Neural cell (in vitro differentiated cells): Measurements from ENCODE around the gene TENT4A. TPM values are rescaled to one million over a fixed set of nuclear protein-coding genes. Genes with fewer than 3 reads are reported as not detected.

Experiments used
- H2AFZ ChIP-seq: fragments of 200-600, 300-800 bp; sonication (generic), shearing (Covaris generic); 2 replicates; pipeline ENCODE4 v1.6.0; 2014; ENCODE audit warnings: low read depth, mild to moderate bottlenecking, antibody characterized with exemption, low read length, moderate library complexity
- H3F3A ChIP-seq: fragments of 200-600 bp; shearing (Covaris generic); 2 replicates; pipeline ENCODE4 v1.6.1; 2016; ENCODE audit warnings: mild to moderate bottlenecking, moderate library complexity, mixed read lengths, antibody characterized with exemption, low read length; ENCODE audit not compliant: insufficient read depth, poor library complexity, severe bottlenecking
- H3K27ac ChIP-seq: fragments of 200-600, 300-800 bp; sonication (generic), shearing (Covaris generic); 2 replicates; pipeline ENCODE4 v1.5.1; 2014; ENCODE audit warnings: mild to moderate bottlenecking, low read length, moderate library complexity
- H3K27me3 ChIP-seq: fragments of 300-800, 200-600 bp; sonication (generic), shearing (Covaris generic); 2 replicates; pipeline ENCODE4 v1.6.0; 2014; ENCODE audit warnings: mild to moderate bottlenecking, low read depth, low read length, moderate library complexity; ENCODE audit not compliant: insufficient read depth
- H3K36me3 ChIP-seq: fragments of 300-800, 200-600 bp; sonication (generic), shearing (Covaris generic); 2 replicates; pipeline ENCODE4 v1.5.1; 2014; ENCODE audit warnings: mild to moderate bottlenecking, antibody characterized with exemption, low read length, moderate library complexity; ENCODE audit not compliant: insufficient read depth
- H3K4me2 ChIP-seq: fragments of 300-800, 200-600 bp; sonication (generic), shearing (Covaris generic); 2 replicates; pipeline ENCODE4 v1.6.0; 2014; ENCODE audit warnings: mild to moderate bottlenecking, low read length
- H3K4me3 ChIP-seq: fragments of 300-800, 200-600 bp; sonication (generic), shearing (Covaris generic); 2 replicates; pipeline ENCODE4 v1.5.1; 2014; ENCODE audit warnings: mild to moderate bottlenecking, low read length, moderate library complexity
- H3K79me2 ChIP-seq: fragments of 200-600 bp; shearing (Covaris generic); replicated peaks from 2 replicates; pipeline ENCODE4 v1.6.0; 2014; ENCODE audit warnings: mild to moderate bottlenecking, low read length, moderate library complexity; ENCODE audit not compliant: insufficient read depth
- H3K9ac ChIP-seq: fragments of 300-800, 200-600 bp; sonication (generic), shearing (Covaris generic); 2 replicates; pipeline ENCODE4 v1.6.1; 2016; ENCODE audit warnings: mild to moderate bottlenecking, low read length, mixed read lengths
- H3K9me2 ChIP-seq: fragments of 200-600 bp; shearing (Covaris generic); 2 replicates; pipeline ENCODE4 v1.6.1; 2016; ENCODE audit warnings: mild to moderate bottlenecking, low read length, mixed read lengths; ENCODE audit not compliant: insufficient read depth
- H3K9me3 ChIP-seq: fragments of 200-600, 300-800 bp; sonication (generic), shearing (Covaris generic); 2 replicates; pipeline ENCODE4 v1.6.1; 2016; ENCODE audit warnings: mild to moderate bottlenecking, mixed run types, low read length, moderate library complexity, mixed read lengths
- H4K20me1 ChIP-seq: fragments of 200-600 bp; shearing (Covaris generic); 2 replicates; pipeline ENCODE4 v1.6.1; 2016; ENCODE audit warnings: mild to moderate bottlenecking, mixed run types; ENCODE audit not compliant: insufficient read depth
- EP300 ChIP-seq: fragments of 450-650 bp; conservative IDR thresholded peaks from 2 replicates; pipeline ENCODE4 v1.6.1; 2014; ENCODE audit warnings: antibody characterized with exemption, mild to moderate bottlenecking, moderate library complexity; ENCODE audit not compliant: poor library complexity, severe bottlenecking
- EZH2 ChIP-seq: fragments of 200-600, 300-800 bp; shearing (Covaris generic), sonication (generic); IDR thresholded peaks from 2 replicates; pipeline ENCODE4 v1.6.1; 2014; ENCODE audit warnings: antibody characterized with exemption, low read length, borderline replicate concordance, mild to moderate bottlenecking; ENCODE audit not compliant: insufficient read depth, poor library complexity, severe bottlenecking
- MXI1 ChIP-seq: fragments of 450-650 bp; conservative IDR thresholded peaks from 2 replicates; pipeline ENCODE4 v1.6.1; 2014; ENCODE audit warnings: antibody characterized with exemption, mild to moderate bottlenecking; ENCODE audit not compliant: poor library complexity, severe bottlenecking
- POLR2AphosphoS5 ChIP-seq: IDR thresholded peaks from 2 replicates; pipeline ENCODE4 v1.6.1; 2012
- RAD21 ChIP-seq: fragments of 450-650 bp; conservative IDR thresholded peaks from 2 replicates; pipeline ENCODE4 v1.6.1; 2014; ENCODE audit warnings: antibody characterized with exemption, mild to moderate bottlenecking, moderate library complexity
- SMC3 ChIP-seq: fragments of 450-650 bp; conservative IDR thresholded peaks from 2 replicates; pipeline ENCODE4 v1.6.1; 2014; ENCODE audit warnings: antibody characterized with exemption, mild to moderate bottlenecking, moderate library complexity; ENCODE audit not compliant: poor library complexity
- TAF1 ChIP-seq: IDR thresholded peaks from 2 replicates; pipeline ENCODE4 v1.6.1; 2012; ENCODE audit warnings: low read depth
- polyA plus RNA-seq: library from polyadenylated mRNA; depleted of rRNA; stranded (reverse); fragments of >200 nt; gene quantifications from 2 replicates; pipeline ENCODE4 v1.2.3, GENCODE V29; 2014
- TF ChIP-seq, protein P1 (sequence below): fragments of 450-650 bp; IDR thresholded peaks from 2 replicates; pipeline ENCODE4 v1.5.1; 2014; ENCODE audit warnings: antibody characterized with exemption, mild to moderate bottlenecking, moderate library complexity; ENCODE audit not compliant: poor library complexity, severe bottlenecking
- TF ChIP-seq, protein P2 (sequence below): IDR thresholded peaks from 2 replicates; pipeline ENCODE4 v1.6.1; 2012; ENCODE audit warnings: borderline replicate concordance

TENT4A gene
- polyA plus RNA-seq, 1 donor from 2014 or later: 12.1 TPM

DNA sequence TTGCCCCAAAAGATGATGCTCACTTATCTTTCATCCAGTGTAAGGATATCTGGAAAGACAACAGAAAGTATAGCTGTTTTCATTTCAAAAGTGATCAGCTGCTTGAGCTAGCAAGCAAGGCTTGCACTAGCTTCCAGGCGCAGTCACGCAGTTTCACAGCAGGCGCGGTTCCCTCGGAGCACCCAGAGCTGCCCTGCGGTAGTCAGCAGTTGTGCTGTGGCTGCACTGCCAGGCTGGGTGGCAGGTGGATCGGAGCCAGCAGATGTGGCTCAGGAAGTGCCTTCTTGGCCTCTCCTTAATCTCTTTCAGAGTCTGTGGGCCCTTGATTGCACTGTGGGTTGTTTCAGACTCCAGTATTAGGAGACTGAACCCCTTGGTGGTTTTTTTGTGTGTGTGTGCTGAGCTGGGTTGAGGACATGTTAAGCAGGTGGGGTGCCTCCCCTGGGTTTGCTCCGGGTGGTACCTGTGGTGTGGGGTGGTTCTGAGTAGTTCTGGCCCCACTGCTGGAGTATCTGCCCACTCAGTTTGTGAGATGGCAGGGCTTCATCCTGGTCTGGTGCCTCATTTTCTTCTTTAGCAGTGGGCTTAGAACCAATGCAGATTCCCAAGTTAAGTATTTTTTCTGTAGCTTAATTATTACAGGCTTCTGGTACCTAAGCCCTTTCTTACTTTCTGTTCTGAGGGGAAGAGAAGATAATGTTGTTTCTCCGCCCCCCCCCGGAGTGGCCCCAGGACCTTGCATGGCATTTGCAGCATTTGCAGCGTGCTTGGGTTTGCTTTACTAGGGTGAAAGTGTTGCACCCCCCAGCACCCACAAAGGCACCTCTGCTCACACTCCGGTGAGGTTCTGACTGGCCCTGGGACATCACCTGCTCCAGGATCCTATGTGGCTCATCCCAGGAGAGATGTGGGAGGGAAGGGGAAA is 16.4 kb downstream of the TENT4A start:
- Histone ChIP-seq H4K20me1 (peaks cover 18% of the 10 kb centered on the region), H3K27ac (no peak overlapping the region)

DNA sequence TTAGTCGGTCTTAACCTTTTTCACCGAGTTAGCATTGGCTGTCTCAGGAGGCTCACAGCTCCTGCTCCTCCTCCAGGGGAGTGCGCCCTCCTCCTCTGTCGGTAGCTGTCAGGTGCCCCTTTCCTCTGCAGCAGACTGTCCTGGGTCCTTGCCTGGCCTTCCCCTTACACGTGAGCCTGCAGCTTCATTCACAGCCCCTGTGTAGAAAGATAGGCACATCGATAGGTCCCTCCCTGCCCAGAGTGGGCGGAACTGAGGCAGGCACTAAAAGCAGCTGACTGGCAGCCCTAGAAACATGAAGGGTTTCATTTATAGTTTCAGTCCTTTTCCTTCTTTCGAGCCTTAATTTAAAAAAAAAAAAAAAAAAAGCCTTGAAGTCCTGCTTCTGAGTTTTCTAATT is 17.2 kb downstream of the TENT4A start:
- Histone ChIP-seq H3K9me3 (no peaks in the 10 kb centered on the region), H3K27me3 (no peaks in the 10 kb centered on the region), H3K9me2 (no peaks in the 10 kb centered on the region), H3K79me2 (peaks cover 78% of the 10 kb centered on the region), H3F3A (no peaks in the 10 kb centered on the region), H2AFZ (no peak overlapping the region), H3K9ac (no peak overlapping the region), H4K20me1 (peaks cover 18% of the 10 kb centered on the region), H3K36me3 (no peaks in the 10 kb centered on the region), H3K27ac (no peak overlapping the region), H3K4me3 (no peak overlapping the region), H3K4me2 (no peak overlapping the region)
- TF ChIP-seq, protein P1, sequence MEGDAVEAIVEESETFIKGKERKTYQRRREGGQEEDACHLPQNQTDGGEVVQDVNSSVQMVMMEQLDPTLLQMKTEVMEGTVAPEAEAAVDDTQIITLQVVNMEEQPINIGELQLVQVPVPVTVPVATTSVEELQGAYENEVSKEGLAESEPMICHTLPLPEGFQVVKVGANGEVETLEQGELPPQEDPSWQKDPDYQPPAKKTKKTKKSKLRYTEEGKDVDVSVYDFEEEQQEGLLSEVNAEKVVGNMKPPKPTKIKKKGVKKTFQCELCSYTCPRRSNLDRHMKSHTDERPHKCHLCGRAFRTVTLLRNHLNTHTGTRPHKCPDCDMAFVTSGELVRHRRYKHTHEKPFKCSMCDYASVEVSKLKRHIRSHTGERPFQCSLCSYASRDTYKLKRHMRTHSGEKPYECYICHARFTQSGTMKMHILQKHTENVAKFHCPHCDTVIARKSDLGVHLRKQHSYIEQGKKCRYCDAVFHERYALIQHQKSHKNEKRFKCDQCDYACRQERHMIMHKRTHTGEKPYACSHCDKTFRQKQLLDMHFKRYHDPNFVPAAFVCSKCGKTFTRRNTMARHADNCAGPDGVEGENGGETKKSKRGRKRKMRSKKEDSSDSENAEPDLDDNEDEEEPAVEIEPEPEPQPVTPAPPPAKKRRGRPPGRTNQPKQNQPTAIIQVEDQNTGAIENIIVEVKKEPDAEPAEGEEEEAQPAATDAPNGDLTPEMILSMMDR: no peak
- TF ChIP-seq SMC3 (no peak), MXI1 (no peak), TAF1 (no peak), EZH2 (no peak), RAD21 (no peak), POLR2AphosphoS5 (no peak), EP300 (no peak)
- TF ChIP-seq, protein P2, sequence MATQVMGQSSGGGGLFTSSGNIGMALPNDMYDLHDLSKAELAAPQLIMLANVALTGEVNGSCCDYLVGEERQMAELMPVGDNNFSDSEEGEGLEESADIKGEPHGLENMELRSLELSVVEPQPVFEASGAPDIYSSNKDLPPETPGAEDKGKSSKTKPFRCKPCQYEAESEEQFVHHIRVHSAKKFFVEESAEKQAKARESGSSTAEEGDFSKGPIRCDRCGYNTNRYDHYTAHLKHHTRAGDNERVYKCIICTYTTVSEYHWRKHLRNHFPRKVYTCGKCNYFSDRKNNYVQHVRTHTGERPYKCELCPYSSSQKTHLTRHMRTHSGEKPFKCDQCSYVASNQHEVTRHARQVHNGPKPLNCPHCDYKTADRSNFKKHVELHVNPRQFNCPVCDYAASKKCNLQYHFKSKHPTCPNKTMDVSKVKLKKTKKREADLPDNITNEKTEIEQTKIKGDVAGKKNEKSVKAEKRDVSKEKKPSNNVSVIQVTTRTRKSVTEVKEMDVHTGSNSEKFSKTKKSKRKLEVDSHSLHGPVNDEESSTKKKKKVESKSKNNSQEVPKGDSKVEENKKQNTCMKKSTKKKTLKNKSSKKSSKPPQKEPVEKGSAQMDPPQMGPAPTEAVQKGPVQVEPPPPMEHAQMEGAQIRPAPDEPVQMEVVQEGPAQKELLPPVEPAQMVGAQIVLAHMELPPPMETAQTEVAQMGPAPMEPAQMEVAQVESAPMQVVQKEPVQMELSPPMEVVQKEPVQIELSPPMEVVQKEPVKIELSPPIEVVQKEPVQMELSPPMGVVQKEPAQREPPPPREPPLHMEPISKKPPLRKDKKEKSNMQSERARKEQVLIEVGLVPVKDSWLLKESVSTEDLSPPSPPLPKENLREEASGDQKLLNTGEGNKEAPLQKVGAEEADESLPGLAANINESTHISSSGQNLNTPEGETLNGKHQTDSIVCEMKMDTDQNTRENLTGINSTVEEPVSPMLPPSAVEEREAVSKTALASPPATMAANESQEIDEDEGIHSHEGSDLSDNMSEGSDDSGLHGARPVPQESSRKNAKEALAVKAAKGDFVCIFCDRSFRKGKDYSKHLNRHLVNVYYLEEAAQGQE: no peak

More for the DNA sequence above, 16.4 kb downstream of the TENT4A start:
- TF ChIP-seq POLR2AphosphoS5: no peak
- Histone ChIP-seq H3K9ac (no peak overlapping the region), H3K4me3 (no peak overlapping the region), H2AFZ (no peak overlapping the region), H3K9me3 (no peaks in the 10 kb centered on the region), H3K4me2 (no peak overlapping the region), H3K9me2 (no peaks in the 10 kb centered on the region), H3K79me2 (peaks cover 77% of the 10 kb centered on the region), H3K27me3 (no peaks in the 10 kb centered on the region), H3F3A (no peaks in the 10 kb centered on the region), H3K36me3 (no peaks in the 10 kb centered on the region)
